HG02885 (cell line): ENCODE data around the gene WNT3A.

Source experiments
- ATAC-seq: cut with Tn5 transposase; IDR thresholded peaks from one replicate; pipeline ENCODE4 v1.9.1; 2021; ENCODE audit warnings: mild to moderate bottlenecking; ENCODE audit not compliant: unreplicated experiment, poor library complexity

WNT3A gene

DNA sequence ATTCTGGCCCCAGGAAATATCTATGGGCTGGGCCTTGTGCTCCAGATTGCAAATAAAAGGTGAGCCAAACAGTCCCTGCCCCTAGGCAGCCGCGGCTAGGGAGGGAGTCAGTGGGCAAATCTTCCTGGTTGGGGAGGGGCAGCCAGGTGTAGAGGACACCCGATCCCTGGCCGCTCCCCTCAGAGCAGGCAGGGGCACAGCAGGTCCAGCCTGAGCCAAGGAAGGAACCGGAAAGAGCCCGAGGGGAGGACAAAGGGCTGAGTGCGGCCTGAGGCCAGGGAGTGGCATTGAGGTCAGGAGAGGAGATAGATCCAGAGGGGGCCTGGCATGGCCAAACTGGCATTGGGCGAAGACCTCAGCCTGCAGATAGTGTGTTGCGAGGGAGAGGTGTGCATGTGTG, 39.1 kb downstream of the WNT3A start:
- ATAC-seq = no peak

DNA sequence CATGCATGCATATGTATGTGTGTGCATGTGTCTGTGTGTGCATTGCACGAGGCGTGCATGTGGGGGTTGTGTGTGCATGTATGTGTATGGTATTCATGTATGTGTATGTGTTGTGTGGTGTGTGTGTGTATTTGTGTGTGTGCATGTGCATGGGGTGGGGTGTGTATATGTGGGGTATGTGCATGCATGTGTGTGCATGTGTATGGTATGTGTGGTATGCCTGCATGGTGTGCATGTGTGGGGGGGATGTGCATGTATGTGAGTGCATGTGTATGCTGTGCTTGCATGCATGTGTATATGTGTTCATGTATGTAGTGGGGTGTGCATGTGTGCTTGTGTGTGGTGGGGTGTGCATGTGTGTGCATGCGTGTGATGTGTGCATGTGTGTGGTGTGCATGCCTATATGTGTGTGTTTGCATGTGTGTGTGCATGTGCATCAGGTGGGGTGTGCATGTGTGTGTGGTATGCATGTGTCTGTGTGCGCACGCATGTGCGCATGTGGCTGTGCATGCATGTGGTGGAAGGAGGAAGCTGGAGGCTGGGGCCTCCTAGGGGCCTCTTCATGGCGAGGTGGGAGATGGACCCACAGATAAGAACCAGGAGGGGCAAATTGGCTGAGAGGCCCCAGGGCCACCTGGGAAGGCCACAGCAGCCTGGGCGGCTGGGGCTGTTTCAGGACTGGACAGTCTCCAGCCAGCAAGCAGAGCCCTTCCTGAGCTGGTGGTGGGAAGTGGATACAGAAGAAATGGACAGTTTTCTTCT, 39.8 kb downstream of the WNT3A start:
- no peak for ATAC-seq

GRCh38 chr1:228047183-228047466, 40.3 kb downstream of the WNT3A start:
- ATAC-seq = no peak

DNA sequence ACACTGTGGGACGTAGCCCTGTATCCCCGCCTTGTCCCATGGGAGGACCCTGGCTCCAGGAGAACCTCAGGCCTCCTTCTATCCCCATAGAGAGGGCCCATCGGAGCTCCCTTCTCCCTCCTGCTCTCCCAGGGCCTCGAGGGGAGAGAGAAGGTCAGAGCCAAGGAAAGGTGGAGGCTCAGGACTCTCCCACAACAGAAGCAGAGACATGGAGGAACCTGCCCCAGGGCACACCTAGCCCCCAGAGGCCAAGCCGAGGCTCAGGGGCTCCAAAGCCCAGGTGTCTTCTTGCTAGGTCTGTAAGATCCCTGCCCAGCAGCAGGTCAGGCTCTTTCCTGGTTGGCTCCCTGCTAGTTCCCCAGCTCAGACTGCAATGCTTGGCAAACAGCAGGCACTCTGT, 41.3 kb downstream of the WNT3A start:
- ATAC-seq = no peak

- no peak for ATAC-seq
These were observed 42.0 kb downstream of the WNT3A start for GRCh38 chr1:228048659-228049298.

DNA sequence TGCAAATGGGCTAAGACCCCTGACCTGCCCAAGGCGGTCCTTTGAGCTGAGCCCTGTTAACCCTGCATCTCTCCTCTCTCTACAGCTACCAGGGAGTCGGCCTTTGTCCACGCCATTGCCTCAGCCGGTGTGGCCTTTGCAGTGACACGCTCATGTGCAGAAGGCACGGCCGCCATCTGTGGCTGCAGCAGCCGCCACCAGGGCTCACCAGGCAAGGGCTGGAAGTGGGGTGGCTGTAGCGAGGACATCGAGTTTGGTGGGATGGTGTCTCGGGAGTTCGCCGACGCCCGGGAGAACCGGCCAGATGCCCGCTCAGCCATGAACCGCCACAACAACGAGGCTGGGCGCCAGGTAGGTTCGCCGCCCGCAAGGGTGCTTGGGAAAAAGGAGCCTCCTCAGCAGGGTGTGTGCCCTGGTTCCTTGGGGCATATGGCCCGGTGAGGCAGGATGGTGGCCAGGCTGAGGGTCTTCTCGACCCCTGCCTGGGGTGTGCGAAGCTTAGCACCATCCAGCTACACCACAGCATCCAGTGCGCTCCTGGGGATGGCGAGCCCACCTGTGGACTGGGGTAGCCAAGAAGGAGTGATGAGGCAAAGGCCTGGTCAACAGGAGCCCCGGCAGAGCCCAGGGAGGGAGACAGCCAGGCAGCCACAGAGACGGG, 43.9 kb downstream of the WNT3A start:
- no peak for ATAC-seq

DNA sequence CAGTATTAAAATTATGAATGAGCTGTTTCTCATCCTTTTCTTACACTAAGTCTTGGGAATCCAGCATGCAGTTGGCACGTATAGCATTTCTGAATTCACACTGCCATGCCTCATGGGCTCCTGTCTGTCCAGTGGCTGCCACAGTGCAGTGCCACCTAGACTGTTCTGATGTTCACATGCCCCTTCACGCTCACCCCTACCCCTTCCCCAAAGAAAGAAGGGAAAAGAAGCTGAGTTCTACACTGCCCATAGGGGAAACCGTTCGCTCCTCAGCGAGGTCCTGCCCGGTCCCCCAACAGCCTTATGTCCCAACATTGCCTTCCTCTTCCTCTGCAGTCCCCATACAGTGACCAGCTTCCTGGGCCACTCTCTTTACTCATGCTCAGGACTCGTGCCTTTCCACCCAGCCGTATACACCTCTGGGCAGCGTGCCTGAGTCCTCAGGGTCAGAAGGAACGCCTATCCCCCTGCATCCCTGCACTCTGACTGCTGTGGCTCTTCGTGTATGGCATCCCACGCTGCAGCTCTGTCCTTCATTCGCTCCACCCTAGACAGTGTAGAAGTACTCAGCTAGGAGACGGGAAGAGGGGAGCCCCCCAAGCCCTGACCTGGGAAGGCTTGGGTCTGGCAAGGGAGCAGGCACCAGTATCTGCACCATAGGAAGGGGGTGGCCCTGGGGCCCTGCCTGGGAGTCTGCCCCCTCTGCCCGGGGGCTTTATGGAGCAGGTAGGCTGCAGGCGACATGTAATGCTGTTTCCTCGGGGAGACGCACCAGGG, 51.6 kb downstream of the WNT3A start:
- no peak for ATAC-seq

DNA sequence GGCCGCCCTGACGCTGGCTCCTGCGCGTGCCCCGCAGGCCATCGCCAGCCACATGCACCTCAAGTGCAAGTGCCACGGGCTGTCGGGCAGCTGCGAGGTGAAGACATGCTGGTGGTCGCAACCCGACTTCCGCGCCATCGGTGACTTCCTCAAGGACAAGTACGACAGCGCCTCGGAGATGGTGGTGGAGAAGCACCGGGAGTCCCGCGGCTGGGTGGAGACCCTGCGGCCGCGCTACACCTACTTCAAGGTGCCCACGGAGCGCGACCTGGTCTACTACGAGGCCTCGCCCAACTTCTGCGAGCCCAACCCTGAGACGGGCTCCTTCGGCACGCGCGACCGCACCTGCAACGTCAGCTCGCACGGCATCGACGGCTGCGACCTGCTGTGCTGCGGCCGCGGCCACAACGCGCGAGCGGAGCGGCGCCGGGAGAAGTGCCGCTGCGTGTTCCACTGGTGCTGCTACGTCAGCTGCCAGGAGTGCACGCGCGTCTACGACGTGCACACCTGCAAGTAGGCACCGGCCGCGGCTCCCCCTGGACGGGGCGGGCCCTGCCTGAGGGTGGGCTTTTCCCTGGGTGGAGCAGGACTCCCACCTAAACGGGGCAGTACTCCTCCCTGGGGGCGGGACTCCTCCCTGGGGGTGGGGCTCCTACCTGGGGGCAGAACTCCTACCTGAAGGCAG, 52.3 kb downstream of the WNT3A start:
- ATAC-seq = peak; percentile 33

- ATAC-seq = peak; percentile 55
These were observed 53.0 kb downstream of the WNT3A start for GRCh38 chr1:228059634-228060457.

- no peak for ATAC-seq
These were observed 53.8 kb downstream of the WNT3A start for GRCh38 chr1:228060458-228061190.

DNA sequence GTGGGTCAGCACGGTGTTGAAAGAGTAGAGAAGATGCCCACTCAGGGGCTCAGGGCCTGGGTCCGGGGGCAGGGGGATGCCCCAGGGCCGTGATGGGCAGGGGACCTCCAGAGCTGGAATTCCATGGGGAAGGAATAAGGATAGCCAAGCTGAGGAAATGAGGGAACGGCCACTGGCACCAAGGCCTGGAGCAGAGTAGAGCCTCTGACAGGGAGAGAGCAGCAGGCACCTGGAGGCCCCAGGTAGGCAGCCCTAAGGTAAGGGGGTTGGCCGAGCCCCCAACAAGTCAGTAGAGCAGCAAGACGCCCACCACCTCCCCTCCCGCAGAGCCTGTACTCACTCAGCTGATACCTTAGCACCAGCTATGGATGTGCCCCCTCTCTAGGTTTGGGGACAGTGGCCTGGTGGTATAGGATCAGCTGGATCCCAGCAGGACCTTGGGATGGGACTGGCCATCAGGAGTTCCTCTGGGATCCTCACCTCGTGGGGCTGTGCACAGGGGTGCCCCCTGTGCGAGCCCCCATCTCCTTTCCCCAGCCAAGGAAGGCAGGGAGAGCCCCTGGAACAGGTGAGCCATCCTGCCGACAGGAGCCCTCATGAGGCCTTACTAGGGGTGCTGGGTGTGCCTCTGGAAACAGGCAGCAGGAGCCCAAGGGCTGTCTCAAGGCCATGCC, 54.8 kb downstream of the WNT3A start:
- ATAC-seq = no peak

- ATAC-seq = no peak
These were observed 55.4 kb downstream of the WNT3A start for GRCh38 chr1:228062085-228062791.

- ATAC-seq = no peak
These were observed 56.0 kb downstream of the WNT3A start for GRCh38 chr1:228062812-228063211.

DNA sequence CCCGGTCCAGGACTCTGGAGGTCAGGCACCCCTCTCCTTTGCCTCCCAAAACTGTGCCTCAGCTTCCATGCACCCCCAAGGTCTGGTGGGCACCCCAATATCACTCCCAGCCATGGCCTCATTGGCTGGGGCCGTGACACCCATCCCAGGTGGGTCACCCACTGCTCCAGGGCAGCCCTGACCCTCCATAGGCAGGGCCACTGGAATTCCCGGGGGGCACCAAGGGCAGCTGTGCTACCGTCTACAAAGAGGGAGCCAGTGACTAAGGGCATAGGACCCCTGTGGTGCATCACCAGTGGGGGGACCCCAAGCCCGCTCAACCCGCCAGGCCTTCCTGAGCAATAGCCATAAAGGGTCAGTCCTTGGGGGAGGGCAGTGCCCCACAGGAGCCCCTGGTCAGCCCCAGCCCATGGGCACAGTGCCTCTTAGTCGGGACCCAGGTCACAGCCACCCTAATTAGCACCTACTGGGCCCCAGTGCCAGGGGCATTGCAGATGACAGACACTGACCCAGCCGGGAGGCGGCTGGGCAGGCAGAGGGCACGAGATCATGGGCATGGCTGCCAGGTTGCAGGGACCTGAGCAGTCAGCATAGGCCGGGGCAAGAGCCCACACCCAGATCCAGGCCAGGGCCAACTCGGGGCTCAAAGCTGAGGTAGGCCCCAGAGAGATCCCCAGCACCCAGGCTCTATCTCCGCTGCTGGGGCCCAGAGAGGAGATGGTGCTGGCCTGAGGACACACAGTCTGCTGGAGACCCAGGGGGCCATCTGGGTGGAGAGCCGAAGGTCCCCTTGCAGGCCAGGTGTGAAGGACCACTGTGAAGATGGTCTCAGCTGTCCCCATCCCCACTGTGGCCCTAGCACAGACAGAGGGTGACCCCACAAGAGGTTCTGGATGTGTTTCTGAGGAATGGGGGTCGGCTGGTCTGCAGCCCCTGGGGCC, 56.7 kb downstream of the WNT3A start:
- ATAC-seq = no peak

GRCh38 chr1:228064296-228064695, 57.5 kb downstream of the WNT3A start:
- ATAC-seq = no peak

- ATAC-seq = no peak
These were observed 58.1 kb downstream of the WNT3A start for GRCh38 chr1:228064741-228065542.
